Measurements from ENCODE around the gene TOPBP1.

Gene TOPBP1

GRCh38 chr3:133674290-133674919, 12.7 kb upstream of the TOPBP1 start:
- no peaks in the 10 kb centered on the region for H3K79me2 ChIP-seq
- no peaks in the 10 kb centered on the region for H3K4me1 ChIP-seq
- H3K36me3 ChIP-seq (ENCODE audit: control insufficient read depth, insufficient read depth, low read length): no peaks in the 10 kb centered on the region
- no peak overlapping the region for H3K4me3 ChIP-seq (ENCODE audit: low read depth, low read length)
- H3K9ac ChIP-seq: no peak overlapping the region
- no peaks in the 10 kb centered on the region for H3K9me3 ChIP-seq (ENCODE audit: control insufficient read depth, low read length)
- H3K27me3 ChIP-seq (ENCODE audit: control insufficient read depth, insufficient read depth, low read length): peaks cover 5% of the 10 kb centered on the region
- peak overlapping the region; percentile 69 for H2AFZ ChIP-seq
- H3K27ac ChIP-seq: no peak overlapping the region
- no peak overlapping the region for H3K4me2 ChIP-seq (ENCODE audit: low read length)
- no peak for TF ChIP-seq CTCF (IDR thresholded peaks at IDR 0.05)

GRCh38 chr3:133673746-133674145, 12.0 kb upstream of the TOPBP1 start:
- Histone ChIP-seq H3K4me1 (no peaks in the 10 kb centered on the region), H3K36me3 (ENCODE audit: control insufficient read depth, insufficient read depth, low read length) (no peaks in the 10 kb centered on the region), H3K9ac (no peak overlapping the region), H3K27ac (no peak overlapping the region), H3K27me3 (ENCODE audit: control insufficient read depth, insufficient read depth, low read length) (peaks cover 5% of the 10 kb centered on the region), H3K9me3 (ENCODE audit: control insufficient read depth, low read length) (no peaks in the 10 kb centered on the region), H2AFZ (no peak overlapping the region), H3K79me2 (no peaks in the 10 kb centered on the region), H3K4me3 (ENCODE audit: low read depth, low read length) (no peak overlapping the region), H3K4me2 (ENCODE audit: low read length) (no peak overlapping the region)
- no peak for TF ChIP-seq CTCF (IDR thresholded peaks at IDR 0.05)

GRCh38 chr3:133672461-133672860, 10.7 kb upstream of the TOPBP1 start:
- no peak overlapping the region for H3K4me3 ChIP-seq (ENCODE audit: low read depth, low read length)
- no peak overlapping the region for H3K9ac ChIP-seq

GRCh38 chr3:133670525-133670995, 8.8 kb upstream of the TOPBP1 start:
- no peaks in the 10 kb centered on the region for H3K4me1 ChIP-seq
- no peak for TF ChIP-seq CTCF (IDR thresholded peaks at IDR 0.05)
- H3K27ac ChIP-seq: no peak overlapping the region
- H3K9me3 ChIP-seq (ENCODE audit: control insufficient read depth, low read length): no peaks in the 10 kb centered on the region
- H3K36me3 ChIP-seq (ENCODE audit: control insufficient read depth, insufficient read depth, low read length): no peaks in the 10 kb centered on the region
- H2AFZ ChIP-seq: no peak overlapping the region
- no peak overlapping the region for H3K9ac ChIP-seq
- H3K27me3 ChIP-seq (ENCODE audit: control insufficient read depth, insufficient read depth, low read length): peaks cover 5% of the 10 kb centered on the region
- H3K79me2 ChIP-seq: no peaks in the 10 kb centered on the region
- H3K4me3 ChIP-seq (ENCODE audit: low read depth, low read length): no peak overlapping the region
- no peak overlapping the region for H3K4me2 ChIP-seq (ENCODE audit: low read length)

More at GRCh38 chr3:133672461-133672860, 10.7 kb upstream of the TOPBP1 start:
- Histone ChIP-seq H3K79me2 (no peaks in the 10 kb centered on the region), H3K36me3 (ENCODE audit: control insufficient read depth, insufficient read depth, low read length) (no peaks in the 10 kb centered on the region), H3K27ac (no peak overlapping the region), H3K4me2 (ENCODE audit: low read length) (no peak overlapping the region), H2AFZ (no peak overlapping the region), H3K4me1 (no peaks in the 10 kb centered on the region), H3K9me3 (ENCODE audit: control insufficient read depth, low read length) (no peaks in the 10 kb centered on the region), H3K27me3 (ENCODE audit: control insufficient read depth, insufficient read depth, low read length) (peaks cover 5% of the 10 kb centered on the region)
- TF ChIP-seq CTCF (IDR thresholded peaks at IDR 0.05): no peak

- TF ChIP-seq CTCF (IDR thresholded peaks at IDR 0.05): no peak
- Histone ChIP-seq H2AFZ (no peak overlapping the region), H3K79me2 (no peaks in the 10 kb centered on the region), H3K9ac (no peak overlapping the region), H3K4me1 (no peaks in the 10 kb centered on the region), H3K4me2 (ENCODE audit: low read length) (no peak overlapping the region), H3K27ac (no peak overlapping the region), H3K36me3 (ENCODE audit: control insufficient read depth, insufficient read depth, low read length) (no peaks in the 10 kb centered on the region), H3K27me3 (ENCODE audit: control insufficient read depth, insufficient read depth, low read length) (peaks cover 5% of the 10 kb centered on the region), H3K4me3 (ENCODE audit: low read depth, low read length) (no peak overlapping the region), H3K9me3 (ENCODE audit: control insufficient read depth, low read length) (no peaks in the 10 kb centered on the region)
These were observed 8.3 kb upstream of the TOPBP1 start for GRCh38 chr3:133669949-133670524.
